Hepatocyte (in vitro differentiated cells): Measurements from ENCODE around the gene LARP4B.

Experiments used
- EZH2phosphoT487 ChIP-seq: fragments of 200-600 bp; sonication (generic); IDR thresholded peaks from one replicate; pipeline ENCODE4 v1.6.1; 2018; ENCODE audit warnings: antibody characterized with exemption, mild to moderate bottlenecking, low read depth, moderate library complexity; ENCODE audit not compliant: unreplicated experiment, severe bottlenecking
- TF ChIP-seq, protein P1 (sequence below): fragments of 200-600 bp; sonication (generic); IDR thresholded peaks from 2 replicates; pipeline ENCODE4 v1.5.1; 2016; ENCODE audit warnings: antibody characterized with exemption, mild to moderate bottlenecking; ENCODE audit not compliant: poor library complexity

GRCh38 chr10:787933-788651 lies 143.4 kb downstream of the LARP4B start:
- no peak for TF ChIP-seq EZH2phosphoT487
- TF ChIP-seq, protein P1, sequence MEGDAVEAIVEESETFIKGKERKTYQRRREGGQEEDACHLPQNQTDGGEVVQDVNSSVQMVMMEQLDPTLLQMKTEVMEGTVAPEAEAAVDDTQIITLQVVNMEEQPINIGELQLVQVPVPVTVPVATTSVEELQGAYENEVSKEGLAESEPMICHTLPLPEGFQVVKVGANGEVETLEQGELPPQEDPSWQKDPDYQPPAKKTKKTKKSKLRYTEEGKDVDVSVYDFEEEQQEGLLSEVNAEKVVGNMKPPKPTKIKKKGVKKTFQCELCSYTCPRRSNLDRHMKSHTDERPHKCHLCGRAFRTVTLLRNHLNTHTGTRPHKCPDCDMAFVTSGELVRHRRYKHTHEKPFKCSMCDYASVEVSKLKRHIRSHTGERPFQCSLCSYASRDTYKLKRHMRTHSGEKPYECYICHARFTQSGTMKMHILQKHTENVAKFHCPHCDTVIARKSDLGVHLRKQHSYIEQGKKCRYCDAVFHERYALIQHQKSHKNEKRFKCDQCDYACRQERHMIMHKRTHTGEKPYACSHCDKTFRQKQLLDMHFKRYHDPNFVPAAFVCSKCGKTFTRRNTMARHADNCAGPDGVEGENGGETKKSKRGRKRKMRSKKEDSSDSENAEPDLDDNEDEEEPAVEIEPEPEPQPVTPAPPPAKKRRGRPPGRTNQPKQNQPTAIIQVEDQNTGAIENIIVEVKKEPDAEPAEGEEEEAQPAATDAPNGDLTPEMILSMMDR, result no peak
